ENCODE data around the gene EFL1.

EFL1 gene

GRCh38 chr15:82184776-82185175 lies 77.8 kb downstream of the EFL1 start:
- H3K27me3 ChIP-seq (ENCODE audit: insufficient read depth, insufficient read length): no peaks in the 10 kb centered on the region
- no peak overlapping the region for H3K4me3 ChIP-seq (ENCODE audit: insufficient read length, low read depth)
- no peaks in the 10 kb centered on the region for H3K36me3 ChIP-seq (ENCODE audit: insufficient read depth, insufficient read length, low read length)
- no peaks in the 10 kb centered on the region for H3K4me1 ChIP-seq (ENCODE audit: insufficient read depth, insufficient read length)
- no peak for DNase-seq (ENCODE audit: low read depth, low spot score)
- no peak for TF ChIP-seq YY1 (IDR thresholded peaks at IDR 0.05; ENCODE audit: insufficient read depth, insufficient read length)
- TF ChIP-seq ZNF274 (IDR thresholded peaks at IDR 0.05; ENCODE audit: low read depth, low read length): no peak
- no peak for TF ChIP-seq SUZ12 (IDR thresholded peaks at IDR 0.05; ENCODE audit: extremely low read depth, insufficient read depth, insufficient read length)
- H3K9me3 ChIP-seq (ENCODE audit: insufficient read depth, low read length): no peaks in the 10 kb centered on the region
- H3K9ac ChIP-seq (ENCODE audit: insufficient read length, low read depth): no peak overlapping the region

- Histone ChIP-seq H3K27me3 (ENCODE audit: insufficient read depth, insufficient read length) (no peaks in the 10 kb centered on the region), H3K9me3 (ENCODE audit: insufficient read depth, low read length) (no peaks in the 10 kb centered on the region), H3K4me1 (ENCODE audit: insufficient read depth, insufficient read length) (no peaks in the 10 kb centered on the region), H3K4me3 (ENCODE audit: insufficient read length, low read depth) (no peak overlapping the region), H3K9ac (ENCODE audit: insufficient read length, low read depth) (no peak overlapping the region), H3K36me3 (ENCODE audit: insufficient read depth, insufficient read length, low read length) (no peaks in the 10 kb centered on the region)
- TF ChIP-seq ZNF274 (IDR thresholded peaks at IDR 0.05; ENCODE audit: low read depth, low read length) (no peak), YY1 (IDR thresholded peaks at IDR 0.05; ENCODE audit: insufficient read depth, insufficient read length) (no peak), SUZ12 (IDR thresholded peaks at IDR 0.05; ENCODE audit: extremely low read depth, insufficient read depth, insufficient read length) (no peak)
- no peak for DNase-seq (ENCODE audit: low read depth, low spot score)
Observed at GRCh38 chr15:82184355-82184754, 78.2 kb downstream of the EFL1 start.

- no peak for DNase-seq (ENCODE audit: low read depth, low spot score)
- H3K36me3 ChIP-seq (ENCODE audit: insufficient read depth, insufficient read length, low read length): no peaks in the 10 kb centered on the region
- no peak for TF ChIP-seq SUZ12 (IDR thresholded peaks at IDR 0.05; ENCODE audit: extremely low read depth, insufficient read depth, insufficient read length)
- no peaks in the 10 kb centered on the region for H3K4me1 ChIP-seq (ENCODE audit: insufficient read depth, insufficient read length)
- no peaks in the 10 kb centered on the region for H3K9me3 ChIP-seq (ENCODE audit: insufficient read depth, low read length)
- H3K4me3 ChIP-seq (ENCODE audit: insufficient read length, low read depth): no peak overlapping the region
- H3K27me3 ChIP-seq (ENCODE audit: insufficient read depth, insufficient read length): no peaks in the 10 kb centered on the region
- no peak overlapping the region for H3K9ac ChIP-seq (ENCODE audit: insufficient read length, low read depth)
Observed at GRCh38 chr15:82183121-82184031, 79.2 kb downstream of the EFL1 start.

- no peaks in the 10 kb centered on the region for H3K36me3 ChIP-seq (ENCODE audit: insufficient read depth, insufficient read length, low read length)
- H3K4me1 ChIP-seq (ENCODE audit: insufficient read depth, insufficient read length): no peaks in the 10 kb centered on the region
- no peaks in the 10 kb centered on the region for H3K27me3 ChIP-seq (ENCODE audit: insufficient read depth, insufficient read length)
- TF ChIP-seq YY1 (IDR thresholded peaks at IDR 0.05; ENCODE audit: insufficient read depth, insufficient read length) (no peak), SUZ12 (IDR thresholded peaks at IDR 0.05; ENCODE audit: extremely low read depth, insufficient read depth, insufficient read length) (no peak), ZNF274 (IDR thresholded peaks at IDR 0.05; ENCODE audit: low read depth, low read length) (no peak)
- H3K9me3 ChIP-seq (ENCODE audit: insufficient read depth, low read length): no peaks in the 10 kb centered on the region
- H3K9ac ChIP-seq (ENCODE audit: insufficient read length, low read depth): no peak overlapping the region
- DNase-seq (ENCODE audit: low read depth, low spot score): no peak
- H3K4me3 ChIP-seq (ENCODE audit: insufficient read length, low read depth): no peak overlapping the region
Observed at GRCh38 chr15:82181371-82181770, 81.2 kb downstream of the EFL1 start.

GRCh38 chr15:82178061-82178460 lies 84.5 kb downstream of the EFL1 start:
- Histone ChIP-seq H3K4me1 (ENCODE audit: insufficient read depth, insufficient read length) (no peaks in the 10 kb centered on the region), H3K4me3 (ENCODE audit: insufficient read length, low read depth) (no peak overlapping the region), H3K9ac (ENCODE audit: insufficient read length, low read depth) (no peak overlapping the region), H3K27me3 (ENCODE audit: insufficient read depth, insufficient read length) (no peaks in the 10 kb centered on the region), H3K9me3 (ENCODE audit: insufficient read depth, low read length) (no peaks in the 10 kb centered on the region), H3K36me3 (ENCODE audit: insufficient read depth, insufficient read length, low read length) (no peaks in the 10 kb centered on the region)
- no peak for TF ChIP-seq ZNF274 (IDR thresholded peaks at IDR 0.05; ENCODE audit: low read depth, low read length)
- TF ChIP-seq YY1 (IDR thresholded peaks at IDR 0.05; ENCODE audit: insufficient read depth, insufficient read length): no peak
- no peak for TF ChIP-seq SUZ12 (IDR thresholded peaks at IDR 0.05; ENCODE audit: extremely low read depth, insufficient read depth, insufficient read length)
- no peak for DNase-seq (ENCODE audit: low read depth, low spot score)

- DNase-seq (ENCODE audit: low read depth, low spot score): no peak
- Histone ChIP-seq H3K4me1 (ENCODE audit: insufficient read depth, insufficient read length) (no peaks in the 10 kb centered on the region), H3K4me3 (ENCODE audit: insufficient read length, low read depth) (no peak overlapping the region), H3K9me3 (ENCODE audit: insufficient read depth, low read length) (no peaks in the 10 kb centered on the region), H3K9ac (ENCODE audit: insufficient read length, low read depth) (no peak overlapping the region), H3K27me3 (ENCODE audit: insufficient read depth, insufficient read length) (no peaks in the 10 kb centered on the region), H3K36me3 (ENCODE audit: insufficient read depth, insufficient read length, low read length) (no peaks in the 10 kb centered on the region)
- no peak for TF ChIP-seq SUZ12 (IDR thresholded peaks at IDR 0.05; ENCODE audit: extremely low read depth, insufficient read depth, insufficient read length)
- TF ChIP-seq YY1 (IDR thresholded peaks at IDR 0.05; ENCODE audit: insufficient read depth, insufficient read length): no peak
Observed at GRCh38 chr15:82177291-82178010, 85.1 kb downstream of the EFL1 start.

GRCh38 chr15:82176542-82176941 lies 86.0 kb downstream of the EFL1 start:
- no peak overlapping the region for H3K9ac ChIP-seq (ENCODE audit: insufficient read length, low read depth)
- H3K4me1 ChIP-seq (ENCODE audit: insufficient read depth, insufficient read length): no peaks in the 10 kb centered on the region
- DNase-seq (ENCODE audit: low read depth, low spot score): no peak
- no peaks in the 10 kb centered on the region for H3K36me3 ChIP-seq (ENCODE audit: insufficient read depth, insufficient read length, low read length)
- no peaks in the 10 kb centered on the region for H3K27me3 ChIP-seq (ENCODE audit: insufficient read depth, insufficient read length)
- no peak overlapping the region for H3K4me3 ChIP-seq (ENCODE audit: insufficient read length, low read depth)
- no peaks in the 10 kb centered on the region for H3K9me3 ChIP-seq (ENCODE audit: insufficient read depth, low read length)
- TF ChIP-seq ZNF274 (IDR thresholded peaks at IDR 0.05; ENCODE audit: low read depth, low read length) (no peak), SUZ12 (IDR thresholded peaks at IDR 0.05; ENCODE audit: extremely low read depth, insufficient read depth, insufficient read length) (no peak), YY1 (IDR thresholded peaks at IDR 0.05; ENCODE audit: insufficient read depth, insufficient read length) (no peak)

All from NT2/D1 (cell line).